K562 (cell line): ENCODE data around the gene ATP6V0E1. TPM values are rescaled to one million over a fixed set of nuclear protein-coding genes. Genes with fewer than 3 reads are reported as not detected.
A peak's percentile ranks its signal among the peaks of the same experiment; 100 is the strongest.

Experiments used
- ASH1L ChIP-seq: fragments of 450-650 bp; IDR thresholded peaks from 2 replicates; pipeline ENCODE4 v1.6.1; 2018; ENCODE audit warnings: borderline replicate concordance, mild to moderate bottlenecking, low read depth; ENCODE audit not compliant: partially characterized antibody
- CREB1 ChIP-seq, 2 experiments: sonication (generic) in 1 of 2; formaldehyde crosslinking in 1 of 2; IDR thresholded peaks; 2 replicates each; pipeline versions ENCODE4 v1.6.1 to v1.8.0; 2012 to 2022; ENCODE audit warnings: inconsistent platforms in 1 of 2, mild to moderate bottlenecking in 1 of 2, missing genetic modification reagents in 1 of 2, moderate library complexity in 1 of 2
- CREBBP ChIP-seq: IDR thresholded peaks from one replicate; pipeline ENCODE4 v1.6.1; 2012; ENCODE audit warnings: low read depth, mild to moderate bottlenecking, control low read depth, inconsistent platforms, low read length
- ETV5 ChIP-seq: sonication (generic); formaldehyde crosslinking; IDR thresholded peaks from 2 replicates; pipeline ENCODE4 v1.4.0; 2020; ENCODE audit warnings: low read depth, mild to moderate bottlenecking, missing genetic modification reagents
- GATAD2A ChIP-seq: fragments of 450-650 bp; IDR thresholded peaks from 2 replicates; pipeline ENCODE4 v1.6.1; 2017
- GTF3C2 ChIP-seq: IDR thresholded peaks from 3 replicates; pipeline ENCODE4 v1.6.1; 2011; ENCODE audit warnings: borderline replicate concordance, mild to moderate bottlenecking, moderate library complexity; ENCODE audit not compliant: insufficient read length; ENCODE audit errors: extremely low read depth
- KLF16 ChIP-seq: IDR thresholded peaks from 2 replicates; pipeline ENCODE4 v1.6.1; 2016; ENCODE audit warnings: antibody characterized with exemption
- MAX ChIP-seq: sonication (generic); formaldehyde crosslinking; IDR thresholded peaks from 2 replicates; pipeline ENCODE4 v1.9.0; 2022; ENCODE audit warnings: mild to moderate bottlenecking, missing genetic modification reagents
- MBD2 ChIP-seq: sonication (generic); IDR thresholded peaks from 2 replicates; pipeline ENCODE4 v1.6.1; 2016; ENCODE audit warnings: low read depth, borderline replicate concordance
- MCM3 ChIP-seq: fragments of 450-650 bp; IDR thresholded peaks from 2 replicates; pipeline ENCODE4 v1.6.1; 2016
- MEF2A ChIP-seq: IDR thresholded peaks from 2 replicates; pipeline ENCODE4 v1.6.1; 2011; ENCODE audit warnings: low read depth, mild to moderate bottlenecking, low read length, moderate library complexity; ENCODE audit not compliant: control insufficient read depth
- MYNN ChIP-seq, 2 experiments: sonication (generic); formaldehyde crosslinking in 1 of 2; IDR thresholded peaks; 2 replicates each; pipeline versions ENCODE4 v1.5.0 to v1.6.1; 2016 to 2020; ENCODE audit warnings: antibody characterized with exemption in 1 of 2, missing genetic modification reagents in 1 of 2
- NFIC ChIP-seq: fragments of 450-650 bp; IDR thresholded peaks from 2 replicates; pipeline ENCODE4 v1.6.1; 2017; ENCODE audit warnings: mild to moderate bottlenecking, inconsistent platforms
- NR2F6 ChIP-seq: fragments of 450-650 bp; formaldehyde crosslinking; IDR thresholded peaks from 2 replicates; pipeline ENCODE4 v1.4.0; 2020; ENCODE audit warnings: mild to moderate bottlenecking
- NR3C1 ChIP-seq: sonication (generic); formaldehyde crosslinking; IDR thresholded peaks from 2 replicates; pipeline ENCODE4 v1.8.1; 2022; ENCODE audit warnings: missing genetic modification reagents
- RUNX1 ChIP-seq: sonication (generic); IDR thresholded peaks from 2 replicates; pipeline ENCODE4 v1.6.1; 2016; ENCODE audit warnings: antibody characterized with exemption, low read depth
- SMAD3 ChIP-seq: fragments of 450-650 bp; formaldehyde crosslinking; conservative IDR thresholded peaks from 2 replicates; pipeline ENCODE4 v1.4.0; 2020; ENCODE audit warnings: mild to moderate bottlenecking
- SNAPC5 ChIP-seq: fragments of 250-450 bp; sonication (Bioruptor Pico); IDR thresholded peaks from 2 replicates; pipeline ENCODE4 v1.8.0; 2021; ENCODE audit warnings: moderate library complexity, mild to moderate bottlenecking, inconsistent platforms
- U2AF1 ChIP-seq: fragments of 200-400 bp; formaldehyde crosslinking; optimal IDR thresholded peaks from 2 replicates; pipeline ENCODE3; 2017; ENCODE audit warnings: mild to moderate bottlenecking, low read depth, low read length, moderate library complexity
- UBTF ChIP-seq, 2 experiments: IDR thresholded peaks; 2 replicates each; pipeline ENCODE4 v1.6.1; 2012; ENCODE audit warnings: improper control_type of control experiment in 2 of 2, low read depth in 2 of 2, low read length in 2 of 2, borderline replicate concordance in 1 of 2
- ZBTB1 ChIP-seq: sonication (generic); formaldehyde crosslinking; IDR thresholded peaks from 2 replicates; pipeline ENCODE4 v1.8.1; 2023; ENCODE audit warnings: missing genetic modification reagents, low read depth, mild to moderate bottlenecking, borderline replicate concordance
- ZNF232 ChIP-seq: sonication (generic); formaldehyde crosslinking; IDR thresholded peaks from 2 replicates; pipeline ENCODE4 v1.8.0; 2022; ENCODE audit warnings: mild to moderate bottlenecking, missing genetic modification reagents
- ZNF699 ChIP-seq: fragments of 250-450 bp; sonication (Bioruptor Pico); IDR thresholded peaks from 2 replicates; pipeline ENCODE4 v1.8.0; 2021; ENCODE audit warnings: mild to moderate bottlenecking, moderate library complexity; ENCODE audit not compliant: insufficient replicate concordance
- polyA plus RNA-seq, 8 experiments: library from polyadenylated mRNA; depleted of rRNA in 4 of 8; stranded (reverse) in 5 of 8; unstranded in 3 of 8; fragments of >200 nt; fragmentation: Nextera tagmentation in 2 of 8; fragmentation: Illumina TruSeq in 1 of 8; extraction: Ambion mirVana in 2 of 8; extraction: Trizol in 1 of 8; gene quantifications; 2 replicates each; pipeline versions ENCODE4 v1.2.1 to v1.2.3, GENCODE V29; 2011 to 2014; ENCODE audit warnings: inconsistent platforms in 1 of 8, missing spikeins in 1 of 8
- total RNA-seq, 7 experiments: library from RNA; depleted of rRNA in 6 of 7; stranded (reverse); fragments of >200 nt in 6 of 7; fragmentation: Illumina TruSeq in 2 of 7; extraction: Trizol in 2 of 7; gene quantifications; 2 replicates each; pipeline versions ENCODE4 v1.2.1 to v1.2.3, GENCODE V29; 2011 to 2021; ENCODE audit warnings: low replicate concordance in 1 of 7

Gene ATP6V0E1
- total and polyA plus RNA-seq, 9 of the 15 experiments (the other 6 are each of a cell fraction or from before 2014, with no cell fraction given), result 63.8 to 395 (median 112) TPM

GRCh38 chr5:173029499-173029921 is 45.9 kb downstream of the ATP6V0E1 start (continued):
- TF ChIP-seq UBTF (IDR thresholded peaks at IDR 0.05; ENCODE audit: borderline replicate concordance in 1 of 2, low read depth in 2 of 2, low read length in 2 of 2) (peak in 1 of 2 experiments; percentile 64; a peak in 2 of 4 replicates), MYNN (IDR thresholded peaks at IDR 0.05) (no peak), MYNN (CRISPR knock-in tag; IDR thresholded peaks at IDR 0.05) (no peak), NR2F6 (CRISPR knock-in tag) (no peak), ZBTB1 (no peak), NFIC (peak; percentile 35; the same call in 1 of the 2 replicates), ZNF232 (no peak), U2AF1 (no peak), MBD2 (no peak), CREB1 (IDR thresholded peaks at IDR 0.05) (no peak), CREB1 (CRISPR knock-in tag; IDR thresholded peaks at IDR 0.05) (no peak), CREBBP (no peak), NR3C1 (CRISPR knock-in tag) (no peak), GTF3C2 (no peak), MAX (CRISPR knock-in tag) (no peak), SNAPC5 (CRISPR knock-in tag) (no peak), ASH1L (peak; percentile 51), RUNX1 (no peak), KLF16 (no peak), MEF2A (peak; percentile 76), ETV5 (CRISPR knock-in tag) (no peak), SMAD3 (CRISPR knock-in tag) (no peak), ZNF699 (CRISPR knock-in tag) (no peak), GATAD2A (peak; percentile 27; the same call in 1 of the 2 replicates), MCM3 (no peak)
